Spinal cord (tissue), 4 donors: ENCODE results near the gene ZCCHC7. TPM values are rescaled to one million over a fixed set of nuclear protein-coding genes. Genes with fewer than 3 reads are reported as not detected.

Experiments
- polyA plus RNA-seq, 2 donors: library from polyadenylated mRNA; unstranded; fragments of 120-200 nt; gene quantifications; one replicate each; pipeline ENCODE4 v1.2.1, GENCODE V29; 2013; ENCODE audit not compliant: insufficient read length in 2 of 2
- small RNA-seq: library from RNA; depleted of rRNA; stranded (forward); fragments of <200 nt; gene quantifications from one replicate; pipeline ENCODE3, GENCODE V24; 2014; ENCODE audit warnings: low replicate concordance
- total RNA-seq, 2 donors: library from RNA; depleted of rRNA in 1 of 2; stranded (reverse); fragments of 120-200 nt in 1 of 2; fragments of >200 nt in 1 of 2; gene quantifications; one replicate each; pipeline versions ENCODE4 v1.2.3 to v1.2.4, GENCODE V29; 2013 to 2014

Gene ZCCHC7
- total and polyA plus RNA-seq, 4 donors = 14.3 to 26.5 (median 20.1) TPM

Small RNA genes within 50 kb of the gene (small RNA-seq; reads per million reads assigned to genes)
- not detected for gene AL512604.1
- not detected for gene RF00019
- gene RNU6-677P = not detected

Other genes starting within 250 kb of the ZCCHC7 start
- under 1 TPM; 0.89 to 0.99 TPM for gene PAX5, start 86.3 kb upstream of the ZCCHC7 start, total RNA-seq
- gene PAX5, start 86.3 kb upstream of the ZCCHC7 start, polyA plus RNA-seq = 1 to 10 TPM; 1.2 to 2.6 TPM